GM19463 (cell line): ENCODE measurements around the gene MTA3.

Source experiments
- ATAC-seq: cut with Tn5 transposase; IDR thresholded peaks from one replicate; pipeline ENCODE4 v1.9.1; 2021; ENCODE audit warnings: mild to moderate bottlenecking, moderate library complexity; ENCODE audit not compliant: unreplicated experiment

MTA3 gene

GRCh38 chr2:42799881-42800280, 231.4 kb downstream of the MTA3 start:
- ATAC-seq, result no peak

- ATAC-seq, result no peak
Measured at GRCh38 chr2:42800461-42800962, 232.1 kb downstream of the MTA3 start.

- no peak for ATAC-seq
Measured at GRCh38 chr2:42800981-42801380, 232.5 kb downstream of the MTA3 start.

- ATAC-seq, result no peak
Measured at GRCh38 chr2:42801381-42801780, 232.9 kb downstream of the MTA3 start.

- ATAC-seq, result no peak
Measured at GRCh38 chr2:42802150-42802549, 233.7 kb downstream of the MTA3 start.

GRCh38 chr2:42804338-42804737, 235.9 kb downstream of the MTA3 start:
- ATAC-seq, result no peak

- ATAC-seq, result no peak
Measured at GRCh38 chr2:42804891-42805290, 236.5 kb downstream of the MTA3 start.
